ENCODE results near the gene CYTH4. TPM values are rescaled to one million over a fixed set of nuclear protein-coding genes. Genes with fewer than 3 reads are reported as not detected.

CYTH4 gene
- total RNA-seq, 4 donors from 2014 or later, result 0.55 to 4.3 (median 2.7) TPM

DNA sequence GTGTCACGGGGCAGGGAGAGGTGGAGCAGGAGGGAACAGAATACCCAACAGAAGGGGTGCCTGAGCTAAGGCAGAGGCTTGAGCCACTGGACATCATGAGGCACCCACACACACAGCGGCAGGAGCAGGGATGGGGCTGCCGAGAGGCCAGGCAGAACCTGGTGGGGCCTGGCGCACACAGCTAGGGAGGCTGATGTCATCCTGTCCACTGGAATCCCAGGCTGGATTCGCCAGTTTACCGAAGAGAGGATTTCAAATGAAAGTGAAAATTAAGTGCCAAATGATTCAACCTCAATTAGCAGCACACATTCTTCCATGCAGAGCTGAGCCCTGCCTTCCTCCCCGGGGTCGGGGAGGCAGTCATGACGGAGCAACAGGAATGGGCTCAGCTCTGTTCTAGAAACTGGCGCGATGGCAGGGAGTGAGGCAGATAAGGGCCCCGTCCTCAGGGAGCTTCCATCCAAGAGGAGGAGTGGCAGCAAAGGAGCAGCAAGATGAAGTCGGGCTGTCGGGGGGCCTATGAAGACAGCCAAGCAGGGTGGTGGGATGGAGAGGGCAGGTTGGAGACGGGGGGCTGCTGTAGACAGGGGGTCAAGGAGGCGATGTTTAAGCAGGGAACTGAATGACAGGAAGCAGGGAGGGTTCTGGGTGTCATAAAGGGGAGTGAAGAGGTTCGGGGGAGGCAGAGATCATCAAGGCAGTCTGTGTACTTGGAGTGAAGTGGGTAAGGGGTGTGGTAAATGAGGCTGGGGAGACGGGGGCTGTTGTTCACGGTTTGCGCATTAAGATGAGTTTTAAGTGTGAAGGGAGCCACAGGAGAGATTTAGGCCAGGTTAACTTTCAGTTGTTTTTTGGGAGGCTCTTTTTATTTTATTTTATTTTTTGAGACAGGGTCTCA lies 44.7 kb upstream of the CYTH4 start:
- H3K27me3 ChIP-seq, result peaks cover 76% of the 10 kb centered on the region
- 66% methylated on average over 20 of the region's 20 CpGs for WGBS
- H3K27ac ChIP-seq, result no peak overlapping the region
- TF ChIP-seq EP300 (IDR thresholded peaks at IDR 0.05) (no peak), CTCF (IDR thresholded peaks at IDR 0.05) (no peak), POLR2AphosphoS5 (IDR thresholded peaks at IDR 0.05) (no peak), POLR2A (IDR thresholded peaks at IDR 0.05) (no peak)
- no peak overlapping the region for H3K4me3 ChIP-seq
- H3K36me3 ChIP-seq, result no peaks in the 10 kb centered on the region
- DNase-seq (ENCODE audit: low spot score in 2 of 2), result no peak
- H3K9me3 ChIP-seq, result no peaks in the 10 kb centered on the region
- H3K4me1 ChIP-seq, result no peaks in the 10 kb centered on the region

DNA sequence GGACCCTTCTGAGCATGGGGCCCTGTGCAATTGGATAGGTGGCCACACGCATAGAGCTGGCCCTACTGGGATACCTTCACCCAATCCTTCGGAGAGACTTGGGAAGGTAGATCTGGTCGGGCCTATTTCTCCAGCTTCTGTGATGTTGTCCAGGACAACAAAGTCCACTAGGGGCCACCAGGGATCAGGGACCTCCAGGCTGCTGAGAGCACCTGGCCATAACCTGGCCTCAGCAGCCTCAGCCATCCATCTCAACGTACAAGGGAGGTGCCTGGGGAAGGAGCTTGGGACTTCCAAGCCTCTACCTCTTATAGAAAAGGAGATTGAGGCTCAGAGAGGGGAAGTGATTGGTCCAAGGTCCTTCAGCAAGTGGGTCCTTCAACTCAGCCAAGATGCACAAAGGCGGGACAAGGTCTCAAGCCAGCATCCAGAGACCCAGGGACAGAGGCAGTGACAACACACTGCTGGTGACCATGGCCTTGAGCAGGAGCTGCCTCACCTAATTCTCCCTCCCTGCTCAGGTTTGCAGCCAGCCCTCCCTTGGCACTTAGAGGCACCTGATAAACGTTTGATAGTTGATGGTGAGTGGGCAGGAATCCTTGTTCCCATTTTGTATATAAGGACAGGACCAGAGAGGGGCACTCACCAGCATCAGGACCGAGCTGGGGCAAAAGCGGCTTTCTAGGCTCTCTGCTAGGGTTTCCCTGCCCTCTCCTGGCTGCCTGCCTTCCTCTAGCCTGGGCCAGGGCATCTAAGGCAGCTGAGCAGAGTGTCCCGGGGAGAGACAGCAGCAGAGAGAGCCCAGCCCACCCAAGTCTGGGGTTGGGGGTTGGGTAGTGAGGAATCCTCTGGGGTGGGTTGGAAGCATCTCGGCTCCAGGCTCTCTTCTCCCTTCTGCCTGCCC lies 42.7 kb upstream of the CYTH4 start:
- no peaks in the 10 kb centered on the region for H3K9me3 ChIP-seq
- no peak overlapping the region for H3K4me3 ChIP-seq
- peaks cover 12% of the 10 kb centered on the region for H3K4me1 ChIP-seq
- TF ChIP-seq CTCF (IDR thresholded peaks at IDR 0.05), result no peak
- H3K27me3 ChIP-seq, result peaks cover 80% of the 10 kb centered on the region
- WGBS, result 88% methylated on average over 4 of the region's 10 CpGs
- H3K36me3 ChIP-seq, result no peaks in the 10 kb centered on the region
- DNase-seq (ENCODE audit: low spot score in 2 of 2), result no peak
- H3K27ac ChIP-seq, result no peak overlapping the region

GRCh38 chr22:37240240-37240940 lies 41.9 kb upstream of the CYTH4 start:
- no peaks in the 10 kb centered on the region for H3K36me3 ChIP-seq
- no peak for DNase-seq (ENCODE audit: low spot score in 2 of 2)
- peaks cover 83% of the 10 kb centered on the region for H3K27me3 ChIP-seq
- TF ChIP-seq CTCF (IDR thresholded peaks at IDR 0.05) (no peak), POLR2AphosphoS5 (IDR thresholded peaks at IDR 0.05) (no peak), POLR2A (IDR thresholded peaks at IDR 0.05) (no peak), EP300 (IDR thresholded peaks at IDR 0.05) (no peak)
- 81% methylated on average over 11 of the region's 11 CpGs for WGBS
- H3K9me3 ChIP-seq, result no peaks in the 10 kb centered on the region
- H3K4me3 ChIP-seq, result no peak overlapping the region
- peaks cover 12% of the 10 kb centered on the region for H3K4me1 ChIP-seq
- H3K27ac ChIP-seq, result no peak overlapping the region

DNA sequence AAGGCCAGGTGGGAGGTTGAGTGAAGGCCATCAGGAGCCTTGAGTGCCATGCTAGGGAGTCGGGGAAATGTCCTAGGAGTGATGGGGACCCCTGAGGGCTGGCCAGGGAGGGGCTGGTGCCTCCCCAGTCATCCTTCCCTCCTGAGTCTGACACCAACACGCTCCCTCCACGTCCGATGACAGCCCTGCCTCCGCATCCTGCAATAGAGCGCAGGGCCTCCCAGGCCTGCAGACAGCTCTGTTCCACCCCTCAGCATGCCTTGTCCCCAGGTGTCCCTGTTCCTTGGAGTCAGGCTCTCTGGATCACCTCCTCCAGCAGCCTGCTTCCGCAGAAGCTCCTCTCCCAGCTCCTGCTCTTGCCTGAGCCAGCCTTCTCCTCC lies 41.4 kb upstream of the CYTH4 start:
- Histone ChIP-seq H3K36me3 (no peaks in the 10 kb centered on the region), H3K4me1 (peaks cover 12% of the 10 kb centered on the region), H3K27ac (no peak overlapping the region), H3K27me3 (peaks cover 81% of the 10 kb centered on the region), H3K4me3 (peak overlapping the region; percentile 40), H3K9me3 (no peaks in the 10 kb centered on the region)
- no peak for DNase-seq (ENCODE audit: low spot score in 2 of 2)
- 85% methylated on average over 7 of the region's 7 CpGs for WGBS
- TF ChIP-seq POLR2A (IDR thresholded peaks at IDR 0.05) (no peak), CTCF (IDR thresholded peaks at IDR 0.05) (no peak), EP300 (IDR thresholded peaks at IDR 0.05) (no peak), POLR2AphosphoS5 (IDR thresholded peaks at IDR 0.05) (no peak)
